Stimulated activated effector memory CD8-positive, alpha-beta T cell treated with anti-CD3 and anti-CD28 coated beads, Interleukin-12 subunit alpha, Interleukin-12 subunit beta, amount 100 ng/mL, for 72 hours (primary cell): Measurements from ENCODE around the gene UQCC5.

ENCODE experiments used
- ATAC-seq: fragments of 150-1000 bp; cut with Tn5 transposase; 2 replicates; pipeline ENCODE4 v1.10.0; 2021
- DNase-seq, 2 donors: peaks; one replicate each; pipeline ENCODE4 v3.0.0; 2021 to 2022; ENCODE audit warnings: low spot score in 2 of 2
- H3K27ac Mint-ChIP-seq: one replicate; pipeline ENCODE4 v1.8.0; 2022; ENCODE audit warnings: mild to moderate bottlenecking, mixed read lengths
- H3K36me3 Mint-ChIP-seq: one replicate; pipeline ENCODE4 v1.8.0; 2022; ENCODE audit warnings: mild to moderate bottlenecking, mixed read lengths
- H3K4me1 Mint-ChIP-seq: one replicate; pipeline ENCODE4 v1.8.0; 2022; ENCODE audit warnings: mixed read lengths
- H3K4me3 Mint-ChIP-seq: one replicate; pipeline ENCODE4 v1.8.0; 2022; ENCODE audit warnings: mild to moderate bottlenecking, mixed read lengths
- H3K9me3 Mint-ChIP-seq: one replicate; pipeline ENCODE4 v1.8.0; 2022; ENCODE audit warnings: mixed read lengths

The UQCC5 gene

DNA sequence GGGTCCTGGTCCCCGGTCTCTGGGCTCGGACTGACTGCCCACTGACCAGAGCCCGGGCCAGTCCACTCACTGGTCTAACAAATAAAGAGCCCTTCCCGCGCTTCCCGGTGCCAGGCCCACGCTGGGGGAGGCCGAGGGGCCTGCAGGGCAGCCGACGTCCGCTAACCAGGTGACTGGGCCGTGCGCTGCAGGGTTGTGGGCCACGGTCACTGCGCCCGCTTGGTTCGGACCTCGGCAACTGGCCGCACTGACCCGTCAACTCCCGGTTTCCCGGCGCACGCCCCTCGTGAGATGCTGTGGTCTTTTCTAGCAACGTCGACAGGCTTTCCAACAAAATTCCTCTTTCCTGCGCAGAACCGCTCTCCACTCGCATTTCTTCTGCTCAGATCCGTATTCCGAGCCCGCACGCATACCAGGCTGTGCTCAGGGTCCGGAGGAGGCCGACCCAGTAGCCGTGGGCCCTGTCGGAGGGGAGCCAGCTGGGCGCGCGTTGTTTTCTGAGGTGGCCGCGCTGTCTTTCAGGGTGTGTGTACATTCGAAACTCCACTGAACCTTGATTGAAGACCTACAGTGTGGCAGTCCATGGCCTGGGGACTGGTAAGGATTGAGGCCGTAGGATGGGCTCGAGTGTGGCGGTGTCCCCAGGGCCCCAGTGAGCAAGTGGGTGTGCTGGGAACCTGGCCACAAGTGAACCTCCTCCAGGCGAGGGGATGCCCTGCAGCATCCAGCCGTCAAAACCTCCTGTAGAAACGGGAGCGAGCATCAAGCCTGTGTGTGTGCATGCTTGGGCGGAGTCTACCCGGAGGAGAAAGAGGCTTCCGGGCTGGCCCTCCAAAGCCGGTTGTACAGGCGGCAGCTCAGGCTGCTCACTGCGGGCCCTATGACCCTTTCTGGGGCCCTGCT lies 1.9 kb upstream of the UQCC5 start:
- no peak for DNase-seq
- ATAC-seq: no peak
- peaks cover 35% of the 10 kb centered on the region for H3K36me3 Mint-ChIP-seq
- H3K9me3 Mint-ChIP-seq: no peaks in the 10 kb centered on the region
- H3K27ac Mint-ChIP-seq: peak overlapping the region; percentile 64
- H3K4me3 Mint-ChIP-seq: peak overlapping the region; percentile 97
- peaks cover 49% of the 10 kb centered on the region for H3K4me1 Mint-ChIP-seq

DNA sequence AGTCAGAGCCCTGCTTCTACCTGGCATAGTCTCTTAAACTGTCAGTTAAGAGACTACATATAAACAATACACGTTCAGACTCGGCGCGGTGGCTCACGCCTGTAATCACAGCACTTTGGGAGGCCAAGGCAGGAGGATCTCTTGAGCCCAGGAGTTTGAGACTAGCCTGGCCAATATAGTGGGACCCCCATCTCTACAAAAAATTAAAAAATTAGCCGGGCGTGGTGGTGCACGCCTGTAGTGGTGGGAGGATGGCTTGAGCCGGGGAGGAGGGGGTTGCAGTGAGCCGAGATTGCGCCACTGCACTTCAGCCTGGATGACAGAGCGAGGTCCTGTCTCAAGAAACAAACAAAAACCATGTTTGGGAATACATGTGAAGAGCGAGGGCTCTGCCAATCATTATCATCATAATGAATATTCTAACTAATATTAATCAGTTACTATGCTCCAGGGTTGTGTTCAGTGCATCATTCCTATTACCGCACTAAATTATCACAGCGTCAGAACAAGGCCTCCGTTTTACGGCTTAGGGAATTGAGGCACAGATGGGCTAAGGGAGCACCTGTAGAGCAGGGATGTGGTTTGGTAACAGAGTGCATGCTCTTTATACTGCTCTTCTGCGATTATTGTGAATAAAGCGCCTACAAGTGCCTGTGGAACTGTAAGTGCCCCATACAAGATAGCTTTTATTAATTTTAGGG lies 844 bp upstream of the UQCC5 start:
- Mint-ChIP-seq H3K27ac (peak overlapping the region; percentile 98), H3K36me3 (peaks cover 43% of the 10 kb centered on the region), H3K4me1 (peaks cover 53% of the 10 kb centered on the region), H3K9me3 (no peaks in the 10 kb centered on the region), H3K4me3 (peak overlapping the region; percentile 97)
- no peak for DNase-seq
- ATAC-seq: no peak

DNA sequence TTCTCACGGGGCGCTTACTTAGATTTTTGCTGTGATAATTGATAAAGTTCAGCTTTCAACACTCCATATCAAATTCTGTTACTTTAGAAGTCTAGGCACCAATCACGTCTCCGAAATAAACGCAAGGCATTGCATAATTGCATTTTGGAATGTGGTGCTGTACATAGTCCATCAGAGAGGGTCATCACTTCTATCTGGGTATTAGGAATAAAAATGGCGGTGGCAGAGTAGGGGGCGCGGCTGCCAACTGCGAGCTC lies 365 bp upstream of the UQCC5 start:
- Mint-ChIP-seq H3K9me3 (no peaks in the 10 kb centered on the region), H3K36me3 (peaks cover 48% of the 10 kb centered on the region), H3K4me3 (peak overlapping the region; percentile 97), H3K4me1 (peaks cover 53% of the 10 kb centered on the region), H3K27ac (peak overlapping the region; percentile 98)
- ATAC-seq (no peak), DNase-seq (no peak)

DNA sequence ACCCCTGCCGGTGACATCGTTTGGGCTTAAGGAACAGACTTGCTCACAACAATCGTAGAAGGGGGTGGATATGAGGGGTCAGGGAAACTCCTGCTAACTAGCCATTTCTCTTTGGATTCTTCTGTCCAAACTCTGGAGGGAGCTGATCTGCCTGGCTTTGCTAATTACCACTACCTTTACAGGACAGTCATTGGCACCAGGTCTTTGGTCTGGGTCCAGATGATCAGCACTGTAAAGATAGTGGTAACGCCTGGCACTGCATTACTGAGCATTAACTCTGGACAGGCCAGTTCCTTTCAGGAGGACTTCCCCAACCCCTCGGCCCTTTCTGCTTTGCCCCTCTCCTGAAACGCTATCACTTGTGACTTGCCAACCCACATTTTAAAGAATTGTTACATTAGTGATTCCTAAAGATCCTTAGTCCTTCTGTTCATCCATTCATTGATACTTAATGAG lies 788 bp downstream of the UQCC5 start:
- Mint-ChIP-seq H3K9me3 (no peaks in the 10 kb centered on the region), H3K27ac (peak overlapping the region; percentile 98), H3K4me3 (peak overlapping the region; percentile 97), H3K4me1 (peaks cover 52% of the 10 kb centered on the region), H3K36me3 (peaks cover 58% of the 10 kb centered on the region)
- ATAC-seq: no peak
- DNase-seq: no peak

GRCh38 chr3:52537726-52538421 lies 1.5 kb downstream of the UQCC5 start:
- no peak for DNase-seq
- H3K27ac Mint-ChIP-seq: peak overlapping the region; percentile 98
- ATAC-seq: no peak
- H3K9me3 Mint-ChIP-seq: no peaks in the 10 kb centered on the region
- peaks cover 59% of the 10 kb centered on the region for H3K36me3 Mint-ChIP-seq
- H3K4me3 Mint-ChIP-seq: peak overlapping the region; percentile 97
- H3K4me1 Mint-ChIP-seq: peaks cover 45% of the 10 kb centered on the region

GRCh38 chr3:52539010-52539653 lies 2.7 kb downstream of the UQCC5 start:
- peaks cover 45% of the 10 kb centered on the region for H3K4me1 Mint-ChIP-seq
- peaks cover 68% of the 10 kb centered on the region for H3K36me3 Mint-ChIP-seq
- DNase-seq (no peak), ATAC-seq (no peak)
- H3K9me3 Mint-ChIP-seq: no peaks in the 10 kb centered on the region
- H3K4me3 Mint-ChIP-seq: peak overlapping the region; percentile 97
- peak overlapping the region; percentile 98 for H3K27ac Mint-ChIP-seq

DNA sequence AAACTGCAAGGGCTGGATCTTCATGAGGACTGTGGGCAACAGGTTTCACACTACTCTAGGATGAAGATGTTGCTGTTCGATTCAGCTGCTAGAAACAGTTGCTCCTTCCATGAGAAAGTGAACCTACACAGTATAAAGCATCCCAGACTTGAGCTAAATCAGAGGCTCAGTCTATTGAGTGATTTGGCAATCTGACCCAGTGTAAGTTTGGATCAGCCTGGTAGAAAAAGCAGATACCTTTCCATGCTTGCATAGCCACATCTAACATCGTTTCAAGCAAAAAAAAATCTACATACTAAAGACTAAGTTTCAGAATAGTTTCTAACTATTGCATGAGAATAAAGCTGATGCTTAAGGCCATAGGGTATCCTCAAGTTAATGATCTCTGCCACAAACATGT lies 4.6 kb downstream of the UQCC5 start:
- Mint-ChIP-seq H3K4me1 (peaks cover 36% of the 10 kb centered on the region), H3K9me3 (no peaks in the 10 kb centered on the region), H3K4me3 (no peak overlapping the region), H3K27ac (no peak overlapping the region), H3K36me3 (peaks cover 79% of the 10 kb centered on the region)
- ATAC-seq (no peak), DNase-seq (peak in 1 of 2 donors; percentile 38)

- H3K36me3 Mint-ChIP-seq: peaks cover 94% of the 10 kb centered on the region
- no peak overlapping the region for H3K27ac Mint-ChIP-seq
- no peaks in the 10 kb centered on the region for H3K9me3 Mint-ChIP-seq
- ATAC-seq (no peak), DNase-seq (peak in 1 of 2 donors; percentile 37)
- H3K4me3 Mint-ChIP-seq: no peak overlapping the region
- H3K4me1 Mint-ChIP-seq: peaks cover under 1% of the 10 kb centered on the region
Measured at GRCh38 chr3:52544937-52545336, 8.5 kb downstream of the UQCC5 start.

DNA sequence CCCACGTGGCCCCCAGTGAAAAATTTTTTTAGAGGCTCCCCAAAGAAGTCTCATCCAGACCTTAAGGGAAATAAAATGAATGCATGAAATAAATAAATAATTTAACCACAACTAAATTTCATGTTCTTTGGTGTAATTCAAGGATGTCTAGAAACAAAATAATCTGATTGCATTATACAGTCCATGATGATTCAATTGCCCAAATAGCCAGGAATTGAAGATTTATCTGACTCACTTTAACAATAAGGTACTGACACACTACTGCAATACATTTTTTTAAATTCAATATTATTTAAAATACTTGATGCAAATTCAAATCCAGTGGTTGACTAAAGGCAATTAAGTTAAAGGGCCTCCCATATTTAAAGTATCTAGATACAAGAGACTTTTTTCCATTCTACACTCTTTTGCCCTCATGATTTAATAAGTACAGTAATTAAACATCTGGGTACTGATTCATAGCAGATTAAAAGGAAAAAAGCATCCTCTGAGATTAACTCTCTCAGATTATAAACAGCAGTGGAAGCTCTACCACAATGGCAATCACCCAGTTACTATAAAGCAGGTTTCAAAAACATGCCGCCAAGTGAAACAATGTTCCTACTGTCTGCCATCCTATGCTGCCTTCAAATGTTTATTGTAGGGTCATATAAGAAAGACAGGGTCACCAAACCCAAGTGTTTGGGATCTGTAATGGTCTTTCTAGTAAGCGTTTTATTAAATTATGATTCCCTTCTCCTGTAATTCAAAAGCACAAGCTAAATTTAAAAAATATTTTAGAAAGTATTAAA lies 9.9 kb downstream of the UQCC5 start:
- DNase-seq: no peak
- Mint-ChIP-seq H3K27ac (no peak overlapping the region), H3K9me3 (no peaks in the 10 kb centered on the region), H3K4me1 (no peaks in the 10 kb centered on the region), H3K4me3 (no peak overlapping the region), H3K36me3 (peaks cover 91% of the 10 kb centered on the region)
- ATAC-seq: no peak

DNA sequence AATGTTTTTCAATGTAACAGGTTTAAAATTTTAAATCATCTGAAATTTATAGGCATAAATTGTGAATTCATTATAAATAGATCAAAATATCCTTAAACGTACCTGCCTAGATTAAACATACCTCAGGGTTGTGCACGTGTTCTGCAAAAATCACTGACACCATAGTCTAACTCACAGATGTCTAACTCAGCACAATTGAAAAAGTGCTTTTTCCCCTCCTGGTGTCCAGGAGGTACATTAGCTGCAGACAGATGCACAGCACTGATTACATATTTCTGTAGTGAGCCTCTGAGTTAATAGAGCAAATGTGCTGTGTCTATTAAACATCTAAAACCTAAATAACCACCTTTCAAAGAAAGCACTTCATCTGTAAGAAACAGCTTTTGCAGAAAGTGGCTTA lies 10.7 kb downstream of the UQCC5 start:
- no peaks in the 10 kb centered on the region for H3K9me3 Mint-ChIP-seq
- ATAC-seq (no peak), DNase-seq (no peak)
- H3K36me3 Mint-ChIP-seq: peaks cover 91% of the 10 kb centered on the region
- no peaks in the 10 kb centered on the region for H3K4me1 Mint-ChIP-seq
- no peak overlapping the region for H3K4me3 Mint-ChIP-seq
- H3K27ac Mint-ChIP-seq: no peak overlapping the region

DNA sequence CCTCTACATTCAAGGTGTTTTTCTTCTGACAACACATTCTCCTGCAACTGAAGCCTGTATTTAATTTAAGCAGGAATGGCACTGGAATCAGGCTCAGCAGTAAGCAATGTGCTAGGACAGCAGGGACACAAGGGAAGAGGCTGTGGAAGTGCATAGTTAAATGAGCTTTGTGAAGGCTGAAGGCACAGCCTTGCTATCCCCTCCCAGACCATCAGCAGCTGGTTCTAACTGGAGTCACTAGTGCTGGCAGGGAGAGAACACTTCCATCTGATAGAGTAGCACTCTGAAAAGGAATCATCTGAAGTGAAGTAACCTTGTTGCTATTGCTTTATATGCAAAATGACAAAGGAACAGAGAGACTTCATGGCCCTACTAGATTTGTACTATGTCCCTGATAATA lies 14.7 kb downstream of the UQCC5 start:
- H3K9me3 Mint-ChIP-seq: no peaks in the 10 kb centered on the region
- ATAC-seq (no peak), DNase-seq (no peak)
- no peaks in the 10 kb centered on the region for H3K4me1 Mint-ChIP-seq
- H3K4me3 Mint-ChIP-seq: no peak overlapping the region
- peaks cover 93% of the 10 kb centered on the region for H3K36me3 Mint-ChIP-seq
- H3K27ac Mint-ChIP-seq: peak overlapping the region; percentile 50

- Mint-ChIP-seq H3K36me3 (peaks cover 93% of the 10 kb centered on the region), H3K27ac (peak overlapping the region; percentile 75), H3K9me3 (no peaks in the 10 kb centered on the region), H3K4me1 (no peaks in the 10 kb centered on the region), H3K4me3 (no peak overlapping the region)
- ATAC-seq (no peak), DNase-seq (no peak)
Measured at GRCh38 chr3:52552089-52552488, 15.7 kb downstream of the UQCC5 start.

- peaks cover 93% of the 10 kb centered on the region for H3K36me3 Mint-ChIP-seq
- DNase-seq (no peak), ATAC-seq (no peak)
- no peaks in the 10 kb centered on the region for H3K4me1 Mint-ChIP-seq
- H3K9me3 Mint-ChIP-seq: no peaks in the 10 kb centered on the region
- H3K27ac Mint-ChIP-seq: peak overlapping the region; percentile 87
- no peak overlapping the region for H3K4me3 Mint-ChIP-seq
Measured at GRCh38 chr3:52554026-52554755, 17.8 kb downstream of the UQCC5 start.

GRCh38 chr3:52555056-52555455 lies 18.7 kb downstream of the UQCC5 start:
- H3K9me3 Mint-ChIP-seq: no peaks in the 10 kb centered on the region
- DNase-seq (no peak), ATAC-seq (no peak)
- no peak overlapping the region for H3K4me3 Mint-ChIP-seq
- peak overlapping the region; percentile 34 for H3K27ac Mint-ChIP-seq
- peaks cover 93% of the 10 kb centered on the region for H3K36me3 Mint-ChIP-seq
- no peaks in the 10 kb centered on the region for H3K4me1 Mint-ChIP-seq
